ENCODE results near the gene SLC6A19.

SLC6A19 gene

GRCh38 chr5:1173485-1174070 is 27.8 kb upstream of the SLC6A19 start:
- Mint-ChIP-seq H3K27ac (peak overlapping the region in 1 of 2 donors; percentile 54), H3K9me3 (no peaks in the 10 kb centered on the region), H3K4me3 (no peak overlapping the region), H3K4me1 (peaks cover 15% of the 10 kb centered on the region), H3K27me3 (peaks cover 6% of the 10 kb centered on the region)
- ATAC-seq (peak; percentile 46), DNase-seq (no peak)

- H3K27me3 Mint-ChIP-seq, result peaks cover 6% of the 10 kb centered on the region
- DNase-seq, result peak; percentile 41 to 46
- peaks cover 14% of the 10 kb centered on the region for H3K4me1 Mint-ChIP-seq
- no peak overlapping the region for H3K27ac Mint-ChIP-seq
- no peaks in the 10 kb centered on the region for H3K9me3 Mint-ChIP-seq
- peak; percentile 21 for ATAC-seq
- H3K4me3 Mint-ChIP-seq, result no peak overlapping the region
Observed at GRCh38 chr5:1174122-1174936, 27.1 kb upstream of the SLC6A19 start.

- Mint-ChIP-seq H3K27ac (no peak overlapping the region), H3K27me3 (peaks cover 6% of the 10 kb centered on the region), H3K4me3 (no peak overlapping the region), H3K9me3 (no peaks in the 10 kb centered on the region), H3K4me1 (peaks cover 14% of the 10 kb centered on the region)
- ATAC-seq, result no peak
- DNase-seq, result no peak
Observed at GRCh38 chr5:1175015-1175414, 26.4 kb upstream of the SLC6A19 start.

- H3K4me3 Mint-ChIP-seq, result no peak overlapping the region
- H3K4me1 Mint-ChIP-seq, result peaks cover 14% of the 10 kb centered on the region
- no peak overlapping the region for H3K27ac Mint-ChIP-seq
- DNase-seq (no peak), ATAC-seq (no peak)
- peaks cover 6% of the 10 kb centered on the region for H3K27me3 Mint-ChIP-seq
- H3K9me3 Mint-ChIP-seq, result no peaks in the 10 kb centered on the region
Observed at GRCh38 chr5:1175801-1176472, 25.5 kb upstream of the SLC6A19 start.

GRCh38 chr5:1176473-1177391 is 24.7 kb upstream of the SLC6A19 start:
- DNase-seq (no peak), ATAC-seq (no peak)
- no peak overlapping the region for H3K4me3 Mint-ChIP-seq
- H3K9me3 Mint-ChIP-seq, result no peaks in the 10 kb centered on the region
- H3K27me3 Mint-ChIP-seq, result peaks cover 6% of the 10 kb centered on the region
- H3K4me1 Mint-ChIP-seq, result peaks cover 14% of the 10 kb centered on the region
- H3K27ac Mint-ChIP-seq, result no peak overlapping the region

- peaks cover 5% of the 10 kb centered on the region for H3K27me3 Mint-ChIP-seq
- ATAC-seq, result no peak
Observed at GRCh38 chr5:1177826-1178528, 23.4 kb upstream of the SLC6A19 start.

GRCh38 chr5:1178529-1179382 is 22.6 kb upstream of the SLC6A19 start:
- H3K27ac Mint-ChIP-seq, result no peak overlapping the region
- DNase-seq (no peak), ATAC-seq (no peak)
- no peak overlapping the region for H3K4me3 Mint-ChIP-seq
- H3K9me3 Mint-ChIP-seq, result no peaks in the 10 kb centered on the region
- H3K4me1 Mint-ChIP-seq, result peaks cover 7% of the 10 kb centered on the region
- H3K27me3 Mint-ChIP-seq, result no peaks in the 10 kb centered on the region

More at GRCh38 chr5:1177826-1178528, 23.4 kb upstream of the SLC6A19 start:
- no peak for DNase-seq
- Mint-ChIP-seq H3K27ac (no peak overlapping the region), H3K4me3 (no peak overlapping the region), H3K9me3 (no peaks in the 10 kb centered on the region), H3K4me1 (peaks cover 12% of the 10 kb centered on the region)

GRCh38 chr5:1179383-1179715 is 22.0 kb upstream of the SLC6A19 start:
- no peak for DNase-seq
- Mint-ChIP-seq H3K9me3 (no peaks in the 10 kb centered on the region), H3K27me3 (no peaks in the 10 kb centered on the region), H3K27ac (no peak overlapping the region), H3K4me1 (peaks cover 4% of the 10 kb centered on the region), H3K4me3 (no peak overlapping the region)
- ATAC-seq, result no peak

- Mint-ChIP-seq H3K9me3 (no peaks in the 10 kb centered on the region), H3K27me3 (no peaks in the 10 kb centered on the region), H3K27ac (no peak overlapping the region), H3K4me1 (no peaks in the 10 kb centered on the region), H3K4me3 (no peak overlapping the region)
- DNase-seq (no peak), ATAC-seq (no peak)
Observed at GRCh38 chr5:1180096-1180495, 21.3 kb upstream of the SLC6A19 start.

GRCh38 chr5:1180841-1181271 is 20.5 kb upstream of the SLC6A19 start:
- no peak overlapping the region for H3K4me3 Mint-ChIP-seq
- H3K27me3 Mint-ChIP-seq, result no peaks in the 10 kb centered on the region
- no peak overlapping the region for H3K27ac Mint-ChIP-seq
- DNase-seq, result no peak
- no peak for ATAC-seq
- no peaks in the 10 kb centered on the region for H3K4me1 Mint-ChIP-seq
- no peaks in the 10 kb centered on the region for H3K9me3 Mint-ChIP-seq

- ATAC-seq (no peak), DNase-seq (no peak)
- Mint-ChIP-seq H3K4me3 (no peak overlapping the region), H3K9me3 (no peaks in the 10 kb centered on the region), H3K27ac (no peak overlapping the region), H3K4me1 (no peaks in the 10 kb centered on the region), H3K27me3 (no peaks in the 10 kb centered on the region)
Observed at GRCh38 chr5:1181451-1182359, 19.7 kb upstream of the SLC6A19 start.

GRCh38 chr5:1182360-1182632 is 19.1 kb upstream of the SLC6A19 start:
- H3K27me3 Mint-ChIP-seq, result no peaks in the 10 kb centered on the region
- H3K9me3 Mint-ChIP-seq, result no peaks in the 10 kb centered on the region
- ATAC-seq (no peak), DNase-seq (no peak)
- no peak overlapping the region for H3K27ac Mint-ChIP-seq
- H3K4me1 Mint-ChIP-seq, result no peaks in the 10 kb centered on the region
- H3K4me3 Mint-ChIP-seq, result no peak overlapping the region

GRCh38 chr5:1182633-1183423 is 18.6 kb upstream of the SLC6A19 start:
- Mint-ChIP-seq H3K4me1 (no peaks in the 10 kb centered on the region), H3K4me3 (no peak overlapping the region), H3K27ac (no peak overlapping the region), H3K9me3 (no peaks in the 10 kb centered on the region), H3K27me3 (no peaks in the 10 kb centered on the region)
- DNase-seq, result no peak
- ATAC-seq, result no peak

Measured in stimulated activated naive CD8-positive, alpha-beta T cell treated with anti-CD3 and anti-CD28 coated beads, Interleukin-15, amount 100 ng/mL, for 72 hours (primary cell).